ENCODE results near the gene AMER1.

GRCh38 chrX:64198036-64198435 lies 7.5 kb downstream of the AMER1 start:
- TF ChIP-seq, protein P1, sequence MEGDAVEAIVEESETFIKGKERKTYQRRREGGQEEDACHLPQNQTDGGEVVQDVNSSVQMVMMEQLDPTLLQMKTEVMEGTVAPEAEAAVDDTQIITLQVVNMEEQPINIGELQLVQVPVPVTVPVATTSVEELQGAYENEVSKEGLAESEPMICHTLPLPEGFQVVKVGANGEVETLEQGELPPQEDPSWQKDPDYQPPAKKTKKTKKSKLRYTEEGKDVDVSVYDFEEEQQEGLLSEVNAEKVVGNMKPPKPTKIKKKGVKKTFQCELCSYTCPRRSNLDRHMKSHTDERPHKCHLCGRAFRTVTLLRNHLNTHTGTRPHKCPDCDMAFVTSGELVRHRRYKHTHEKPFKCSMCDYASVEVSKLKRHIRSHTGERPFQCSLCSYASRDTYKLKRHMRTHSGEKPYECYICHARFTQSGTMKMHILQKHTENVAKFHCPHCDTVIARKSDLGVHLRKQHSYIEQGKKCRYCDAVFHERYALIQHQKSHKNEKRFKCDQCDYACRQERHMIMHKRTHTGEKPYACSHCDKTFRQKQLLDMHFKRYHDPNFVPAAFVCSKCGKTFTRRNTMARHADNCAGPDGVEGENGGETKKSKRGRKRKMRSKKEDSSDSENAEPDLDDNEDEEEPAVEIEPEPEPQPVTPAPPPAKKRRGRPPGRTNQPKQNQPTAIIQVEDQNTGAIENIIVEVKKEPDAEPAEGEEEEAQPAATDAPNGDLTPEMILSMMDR (IDR thresholded peaks at IDR 0.05; ENCODE audit: insufficient read depth, low read length, poor library complexity, severe bottlenecking): no peak
- TF ChIP-seq EZH2phosphoT487 (conservative IDR thresholded peaks at IDR 0.05; ENCODE audit: low read length): no peak
